Inferior parietal cortex (tissue), 1 donor: ENCODE data around the gene UBE2O.

Experiments
- DNase-seq: peaks from one replicate; pipeline ENCODE4 v3.0.0-alpha.2; 2016; ENCODE audit errors: extremely low spot score

Gene UBE2O

GRCh38 chr17:76452660-76453430, at the start of gene UBE2O:
TSS of gene UBE2O (minus strand) at chr17:76453152. CDS start at chr17:76453141, 11 bp downstream.
- peak; percentile 82 for DNase-seq

GRCh38 chr17:76501827-76502307, 48.9 kb upstream of the UBE2O start:
- no peak for DNase-seq

GRCh38 chr17:76501018-76501826, 48.3 kb upstream of the UBE2O start, which contains the start of gene RHBDF2:
TSS of gene RHBDF2 (minus strand) at chr17:76501423. CDS start at chr17:76481524, 19,899 bp downstream.
- no peak for DNase-seq

GRCh38 chr17:76500747-76501017, 47.7 kb upstream of the UBE2O start:
- no peak for DNase-seq

- no peak for DNase-seq
Measured at GRCh38 chr17:76500074-76500746, 47.3 kb upstream of the UBE2O start.

GRCh38 chr17:76499267-76499667, 46.3 kb upstream of the UBE2O start:
- DNase-seq: no peak

GRCh38 chr17:76498876-76499251, 45.9 kb upstream of the UBE2O start:
- DNase-seq: no peak

- DNase-seq: no peak
Measured at GRCh38 chr17:76497979-76498875, 45.3 kb upstream of the UBE2O start.

- DNase-seq: no peak
Measured at GRCh38 chr17:76497699-76497978, 44.7 kb upstream of the UBE2O start.

- DNase-seq: no peak
Measured at GRCh38 chr17:76496464-76496863, 43.5 kb upstream of the UBE2O start.

- no peak for DNase-seq
Measured at GRCh38 chr17:76495663-76496400, 42.9 kb upstream of the UBE2O start.

- DNase-seq: no peak
Measured at GRCh38 chr17:76493505-76494167, 40.7 kb upstream of the UBE2O start.

- no peak for DNase-seq
Measured at GRCh38 chr17:76492989-76493501, 40.1 kb upstream of the UBE2O start.

- DNase-seq: no peak
Measured at GRCh38 chr17:76492123-76492988, 39.4 kb upstream of the UBE2O start.

- no peak for DNase-seq
Measured at GRCh38 chr17:76491271-76492122, 38.5 kb upstream of the UBE2O start.

- no peak for DNase-seq
Measured at GRCh38 chr17:76490112-76490710, 37.3 kb upstream of the UBE2O start.

GRCh38 chr17:76487451-76488192, 34.7 kb upstream of the UBE2O start:
- no peak for DNase-seq
